VCaP (cell line): ENCODE measurements around the gene SMARCA4.
A peak's percentile ranks its signal among the peaks of the same experiment; 100 is the strongest.

Experiments
- H3K27ac ChIP-seq: fragments of 450-650 bp; 2 replicates; pipeline ENCODE4 v1.5.1; 2017
- TF ChIP-seq, protein P1 (sequence below): fragments of 450-650 bp; conservative IDR thresholded peaks from 2 replicates; pipeline ENCODE4 v1.5.1; 2017; ENCODE audit warnings: mild to moderate bottlenecking, moderate library complexity

Gene SMARCA4

DNA sequence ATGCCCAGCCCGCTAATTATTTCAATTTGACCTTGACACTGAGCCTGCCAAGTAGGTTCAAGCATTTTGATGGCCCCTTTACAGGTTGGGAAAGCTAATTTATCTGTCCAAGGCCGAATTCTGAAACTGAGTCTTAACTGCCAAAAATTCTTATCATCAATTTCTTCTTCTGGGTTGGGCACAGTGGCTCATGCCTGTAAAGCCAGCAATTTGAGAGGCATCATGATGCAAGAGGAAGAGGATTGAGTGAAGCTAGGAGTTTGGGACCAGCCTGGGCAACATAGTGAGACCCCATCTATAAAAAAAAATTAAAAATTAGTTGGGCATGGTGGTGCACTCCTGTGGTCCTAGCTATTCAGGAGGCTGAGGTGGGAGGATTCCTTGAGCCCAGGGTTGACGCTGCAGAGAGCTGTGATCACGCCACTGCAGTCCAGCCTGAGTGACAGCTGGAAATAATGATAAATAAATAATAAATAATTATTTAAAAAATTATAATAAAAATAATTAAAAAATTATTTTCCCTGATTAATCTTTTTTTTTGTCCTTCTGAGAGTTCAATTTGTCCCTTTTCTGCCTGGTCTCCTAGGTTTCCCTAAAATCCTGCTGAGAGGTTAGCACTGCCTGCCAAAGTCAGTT lies 127.2 kb downstream of the SMARCA4 start:
- H3K27ac ChIP-seq = peak overlapping the region; percentile 89
- TF ChIP-seq, protein P1, sequence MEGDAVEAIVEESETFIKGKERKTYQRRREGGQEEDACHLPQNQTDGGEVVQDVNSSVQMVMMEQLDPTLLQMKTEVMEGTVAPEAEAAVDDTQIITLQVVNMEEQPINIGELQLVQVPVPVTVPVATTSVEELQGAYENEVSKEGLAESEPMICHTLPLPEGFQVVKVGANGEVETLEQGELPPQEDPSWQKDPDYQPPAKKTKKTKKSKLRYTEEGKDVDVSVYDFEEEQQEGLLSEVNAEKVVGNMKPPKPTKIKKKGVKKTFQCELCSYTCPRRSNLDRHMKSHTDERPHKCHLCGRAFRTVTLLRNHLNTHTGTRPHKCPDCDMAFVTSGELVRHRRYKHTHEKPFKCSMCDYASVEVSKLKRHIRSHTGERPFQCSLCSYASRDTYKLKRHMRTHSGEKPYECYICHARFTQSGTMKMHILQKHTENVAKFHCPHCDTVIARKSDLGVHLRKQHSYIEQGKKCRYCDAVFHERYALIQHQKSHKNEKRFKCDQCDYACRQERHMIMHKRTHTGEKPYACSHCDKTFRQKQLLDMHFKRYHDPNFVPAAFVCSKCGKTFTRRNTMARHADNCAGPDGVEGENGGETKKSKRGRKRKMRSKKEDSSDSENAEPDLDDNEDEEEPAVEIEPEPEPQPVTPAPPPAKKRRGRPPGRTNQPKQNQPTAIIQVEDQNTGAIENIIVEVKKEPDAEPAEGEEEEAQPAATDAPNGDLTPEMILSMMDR = no peak

DNA sequence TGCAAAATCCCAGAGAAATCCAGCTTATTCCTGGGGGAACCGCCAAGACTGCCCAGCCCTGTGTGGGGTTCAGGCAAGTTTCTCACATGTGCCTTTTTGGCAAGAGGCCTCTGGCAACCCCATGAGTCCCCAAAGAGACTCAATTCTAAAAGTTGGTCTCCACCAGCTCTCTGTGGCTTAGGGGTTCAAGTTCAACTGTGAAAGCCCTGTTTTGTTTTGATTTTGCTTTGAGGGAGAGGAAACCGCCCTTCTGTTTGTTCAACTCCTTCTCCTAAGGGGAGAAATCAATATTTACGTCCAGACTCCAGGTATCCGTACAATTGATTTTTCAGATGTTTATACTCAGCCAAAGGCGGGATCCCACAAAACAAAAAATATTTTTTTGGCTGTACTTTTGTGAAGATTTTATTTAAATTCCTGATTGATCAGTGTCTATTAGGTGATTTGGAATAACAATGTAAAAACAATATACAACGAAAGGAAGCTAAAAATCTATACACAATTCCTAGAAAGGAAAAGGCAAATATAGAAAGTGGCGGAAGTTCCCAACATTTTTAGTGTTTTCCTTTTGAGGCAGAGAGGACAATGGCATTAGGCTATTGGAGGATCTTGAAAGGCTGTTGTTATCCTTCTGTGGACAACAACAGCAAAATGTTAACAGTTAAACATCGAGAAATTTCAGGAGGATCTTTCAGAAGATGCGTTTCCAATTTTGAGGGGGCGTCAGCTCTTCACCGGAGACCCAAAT lies 127.8 kb downstream of the SMARCA4 start:
- H3K27ac ChIP-seq = peak overlapping the region; percentile 89
- TF ChIP-seq, protein P1 = no peak

DNA sequence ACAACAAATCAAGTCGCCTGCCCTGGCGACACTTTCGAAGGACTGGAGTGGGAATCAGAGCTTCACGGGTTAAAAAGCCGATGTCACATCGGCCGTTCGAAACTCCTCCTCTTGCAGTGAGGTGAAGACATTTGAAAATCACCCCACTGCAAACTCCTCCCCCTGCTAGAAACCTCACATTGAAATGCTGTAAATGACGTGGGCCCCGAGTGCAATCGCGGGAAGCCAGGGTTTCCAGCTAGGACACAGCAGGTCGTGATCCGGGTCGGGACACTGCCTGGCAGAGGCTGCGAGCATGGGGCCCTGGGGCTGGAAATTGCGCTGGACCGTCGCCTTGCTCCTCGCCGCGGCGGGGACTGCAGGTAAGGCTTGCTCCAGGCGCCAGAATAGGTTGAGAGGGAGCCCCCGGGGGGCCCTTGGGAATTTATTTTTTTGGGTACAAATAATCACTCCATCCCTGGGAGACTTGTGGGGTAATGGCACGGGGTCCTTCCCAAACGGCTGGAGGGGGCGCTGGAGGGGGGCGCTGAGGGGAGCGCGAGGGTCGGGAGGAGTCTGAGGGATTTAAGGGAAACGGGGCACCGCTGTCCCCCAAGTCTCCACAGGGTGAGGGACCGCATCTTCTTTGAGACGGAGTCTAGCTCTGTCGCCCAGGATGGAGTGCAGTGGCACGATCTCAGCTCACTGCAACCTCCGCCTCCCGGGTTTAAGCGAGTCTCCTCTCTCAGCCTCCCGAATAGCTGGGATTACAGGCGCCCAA lies 128.6 kb downstream of the SMARCA4 start, which contains the start of gene LDLR:
TSS of gene LDLR (plus strand) at position 210 of the 760 bp plus-strand sequence. CDS start at position 296, 86 bp downstream.
- H3K27ac ChIP-seq = peak within 1 kb of the TSS; percentile 89
- TF ChIP-seq, protein P1 = no peak

DNA sequence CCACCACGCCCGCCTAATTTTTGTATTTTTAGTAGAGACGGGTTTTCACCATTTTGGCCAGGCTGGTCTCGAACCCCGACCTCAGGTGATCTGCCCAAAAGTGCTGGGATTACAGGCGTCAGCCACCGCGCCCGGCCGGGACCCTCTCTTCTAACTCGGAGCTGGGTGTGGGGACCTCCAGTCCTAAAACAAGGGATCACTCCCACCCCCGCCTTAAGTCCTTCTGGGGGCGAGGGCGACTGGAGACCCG lies 129.1 kb downstream of the SMARCA4 start:
- H3K27ac ChIP-seq = peak overlapping the region; percentile 89

GRCh38 chr19:11090264-11090996 lies 129.6 kb downstream of the SMARCA4 start:
- peak overlapping the region; percentile 89 for H3K27ac ChIP-seq

GRCh38 chr19:11090997-11091702 lies 130.3 kb downstream of the SMARCA4 start:
- H3K27ac ChIP-seq = peak overlapping the region; percentile 89
- TF ChIP-seq, protein P1 = no peak

More at GRCh38 chr19:11090264-11090996, 129.6 kb downstream of the SMARCA4 start:
- TF ChIP-seq, protein P1 = no peak

GRCh38 chr19:11091703-11092153 lies 130.9 kb downstream of the SMARCA4 start:
- peak overlapping the region; percentile 89 for H3K27ac ChIP-seq
- TF ChIP-seq, protein P1 = no peak
